ENCODE data around the gene ALAS1.

DNA sequence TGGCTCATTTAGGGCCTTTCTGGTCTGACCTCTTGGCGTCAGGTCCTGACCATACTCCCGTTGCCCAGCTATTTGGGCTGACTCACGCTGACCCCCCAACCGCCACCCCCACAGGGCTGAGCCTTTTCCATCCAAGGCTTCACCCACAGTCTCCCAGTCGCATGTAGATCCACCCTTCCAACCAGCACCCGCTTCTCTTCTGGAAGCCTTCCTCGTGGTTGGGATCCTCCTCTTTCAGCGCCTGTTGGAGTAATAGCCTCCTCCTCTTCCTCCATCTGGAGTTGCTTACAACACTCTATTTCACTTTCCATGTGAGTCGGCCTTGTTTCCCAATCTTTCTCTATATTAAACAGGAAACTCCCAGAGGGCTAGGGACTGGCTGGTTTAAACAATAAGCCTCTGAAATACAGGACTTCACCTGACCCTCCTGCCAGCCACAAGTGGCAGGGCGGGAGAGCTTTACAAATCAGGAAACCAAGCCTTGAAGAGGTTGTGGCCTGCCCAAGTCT, 2.1 kb upstream of the ALAS1 start:
- TF ChIP-seq, protein P1, sequence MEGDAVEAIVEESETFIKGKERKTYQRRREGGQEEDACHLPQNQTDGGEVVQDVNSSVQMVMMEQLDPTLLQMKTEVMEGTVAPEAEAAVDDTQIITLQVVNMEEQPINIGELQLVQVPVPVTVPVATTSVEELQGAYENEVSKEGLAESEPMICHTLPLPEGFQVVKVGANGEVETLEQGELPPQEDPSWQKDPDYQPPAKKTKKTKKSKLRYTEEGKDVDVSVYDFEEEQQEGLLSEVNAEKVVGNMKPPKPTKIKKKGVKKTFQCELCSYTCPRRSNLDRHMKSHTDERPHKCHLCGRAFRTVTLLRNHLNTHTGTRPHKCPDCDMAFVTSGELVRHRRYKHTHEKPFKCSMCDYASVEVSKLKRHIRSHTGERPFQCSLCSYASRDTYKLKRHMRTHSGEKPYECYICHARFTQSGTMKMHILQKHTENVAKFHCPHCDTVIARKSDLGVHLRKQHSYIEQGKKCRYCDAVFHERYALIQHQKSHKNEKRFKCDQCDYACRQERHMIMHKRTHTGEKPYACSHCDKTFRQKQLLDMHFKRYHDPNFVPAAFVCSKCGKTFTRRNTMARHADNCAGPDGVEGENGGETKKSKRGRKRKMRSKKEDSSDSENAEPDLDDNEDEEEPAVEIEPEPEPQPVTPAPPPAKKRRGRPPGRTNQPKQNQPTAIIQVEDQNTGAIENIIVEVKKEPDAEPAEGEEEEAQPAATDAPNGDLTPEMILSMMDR (conservative IDR thresholded peaks at IDR 0.05): no peak
- no peak for TF ChIP-seq EZH2 (IDR thresholded peaks at IDR 0.05; ENCODE audit: low read depth)

Measured in PC-9 (cell line).